ENCODE results near the gene PPP1R27. TPM values are rescaled to one million over a fixed set of nuclear protein-coding genes. Genes with fewer than 3 reads are reported as not detected.

Gene PPP1R27
- total and polyA plus RNA-seq, 9 of the 15 experiments (the other 6 are each of a cell fraction or from before 2014, with no cell fraction given): 0.29 to 6.9 (median 1.5) TPM; not detected in 2

DNA sequence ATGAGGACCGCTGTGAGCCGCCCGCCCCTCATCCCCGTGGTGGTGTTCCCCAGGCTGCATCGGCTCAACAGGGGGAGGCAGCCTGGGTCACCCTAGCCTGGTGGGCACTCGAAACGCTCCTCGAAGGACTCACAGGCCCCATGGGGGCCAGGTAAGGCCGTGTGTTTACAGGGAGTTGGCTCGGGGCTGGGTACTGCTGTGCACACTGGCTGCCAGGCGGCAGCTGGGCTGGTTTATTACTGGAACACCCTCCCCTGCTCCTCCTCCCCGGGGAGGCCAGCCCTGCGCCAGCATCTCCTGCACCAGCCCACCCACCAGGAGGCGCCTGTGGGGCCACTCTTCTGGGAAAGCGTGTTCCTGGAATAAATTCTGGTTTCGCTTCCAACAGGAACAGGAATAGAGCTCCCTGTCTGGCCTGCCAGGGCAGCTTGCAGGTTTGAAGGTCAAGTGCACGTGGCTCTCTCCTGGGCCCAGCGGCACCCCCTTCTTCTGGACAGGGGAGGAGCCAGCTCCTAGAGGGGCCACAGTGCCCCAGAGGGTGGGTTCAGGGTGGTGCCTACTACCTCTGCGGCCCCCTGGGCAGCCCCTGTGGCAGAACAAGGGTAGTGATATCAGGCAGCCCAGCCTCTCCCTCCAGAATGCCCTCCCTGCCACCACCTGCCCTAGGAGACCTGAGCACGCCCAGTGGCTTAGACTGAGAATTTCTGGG, 13.1 kb downstream of the PPP1R27 start (continued):
- TF ChIP-seq E2F6 (IDR thresholded peaks at IDR 0.05; ENCODE audit: borderline replicate concordance in 1 of 2, extremely low read depth in 1 of 2, insufficient read depth in 1 of 2, insufficient read length in 1 of 2, low read depth in 1 of 2, low read length in 1 of 2, poor library complexity in 1 of 2, severe bottlenecking in 1 of 2): peak; percentile 75 to 77
- no peak for TF ChIP-seq U2AF1 (optimal IDR thresholded peaks at IDR 0.05; ENCODE audit: low read depth, low read length)
- TF ChIP-seq ETV1 (tag; conservative IDR thresholded peaks at IDR 0.05; ENCODE audit: low read depth): peak; percentile 47; the same call in 1 of the 2 replicates
- TF ChIP-seq ZNF41 (CRISPR knock-in tag; conservative IDR thresholded peaks at IDR 0.05): no peak
- TF ChIP-seq ESRRA (IDR thresholded peaks at IDR 0.05; ENCODE audit: borderline replicate concordance, low read depth): peak; percentile 98
- TF ChIP-seq ZNF174 (CRISPR knock-in tag; IDR thresholded peaks at IDR 0.05): no peak
- no peak for TF ChIP-seq ESRRB (CRISPR knock-in tag; IDR thresholded peaks at IDR 0.05; ENCODE audit: borderline replicate concordance)
- TF ChIP-seq RAD21 (CRISPR knock-in tag; conservative IDR thresholded peaks at IDR 0.05 in 1 of 2, IDR thresholded peaks at IDR 0.05 in 1 of 2): peak; percentile 64 to 79
- TF ChIP-seq NR3C1 (CRISPR knock-in tag; IDR thresholded peaks at IDR 0.05): no peak
- TF ChIP-seq RBFOX2 (IDR thresholded peaks at IDR 0.05; ENCODE audit: low read depth, low read length): peak; percentile 72
- no peak for TF ChIP-seq CGGBP1 (CRISPR knock-in tag; IDR thresholded peaks at IDR 0.05)
- TF ChIP-seq ZNF274 (IDR thresholded peaks at IDR 0.05; ENCODE audit: borderline replicate concordance, low read depth, low read length): no peak
- no peak for TF ChIP-seq BACH1 (tag; IDR thresholded peaks at IDR 0.05)
- TF ChIP-seq UBTF (IDR thresholded peaks at IDR 0.05; ENCODE audit: borderline replicate concordance in 1 of 2, low read depth in 2 of 2, low read length in 2 of 2): peak in 1 of 2 experiments; percentile 46; a peak in 1 of 4 replicates
- TF ChIP-seq EP400 (IDR thresholded peaks at IDR 0.05): peak; percentile 95
- TF ChIP-seq ERF (CRISPR knock-in tag; IDR thresholded peaks at IDR 0.05): 0 out of 2 replicates have a peak, but pooled peaks have one; percentile 64
- no peak for TF ChIP-seq PRPF4 (IDR thresholded peaks at IDR 0.05; ENCODE audit: insufficient read depth, low read depth, low read length, poor library complexity, severe bottlenecking)
- TF ChIP-seq HSF4 (CRISPR knock-in tag; IDR thresholded peaks at IDR 0.05; ENCODE audit: borderline replicate concordance): no peak
- TF ChIP-seq PPARD (CRISPR knock-in tag; IDR thresholded peaks at IDR 0.05): no peak
- TF ChIP-seq CHD4 (IDR thresholded peaks at IDR 0.05; ENCODE audit: insufficient read depth, insufficient replicate concordance, low read depth, low read length, poor library complexity, severe bottlenecking): no peak
- TF ChIP-seq SMARCC2 (IDR thresholded peaks at IDR 0.05; ENCODE audit: low read depth): 0 out of 2 replicates have a peak, but pooled peaks have one; percentile 38
- no peak for TF ChIP-seq BCL6 (CRISPR knock-in tag; IDR thresholded peaks at IDR 0.05)
- TF ChIP-seq ADNP (tag; IDR thresholded peaks at IDR 0.05): no peak
- TF ChIP-seq PHF21A (IDR thresholded peaks at IDR 0.05; ENCODE audit: borderline replicate concordance, low read depth): peak; percentile 61; the same call in 1 of the 2 replicates
